ENCODE results near the gene CYTH1.

- TF ChIP-seq CTCF (IDR thresholded peaks at IDR 0.05) (no peak), POLR2A (IDR thresholded peaks at IDR 0.05) (no peak)
Measured at GRCh38 chr17:78828470-78829185, 46.6 kb upstream of the CYTH1 start.
